NCI-H2196 (cell line): Measurements from ENCODE around the gene MRTO4.
"Not testable (repeated sequence)": the region's sequence is repeated elsewhere in the genome, so short reads cannot be mapped to it uniquely, and the experiment has no call there.

ENCODE experiments used
- DNase-seq: peaks from one replicate; lab custom pipeline; 2025; ENCODE audit not compliant: unreplicated experiment; lab: John Stamatoyannopoulos, UW

MRTO4 gene

DNA sequence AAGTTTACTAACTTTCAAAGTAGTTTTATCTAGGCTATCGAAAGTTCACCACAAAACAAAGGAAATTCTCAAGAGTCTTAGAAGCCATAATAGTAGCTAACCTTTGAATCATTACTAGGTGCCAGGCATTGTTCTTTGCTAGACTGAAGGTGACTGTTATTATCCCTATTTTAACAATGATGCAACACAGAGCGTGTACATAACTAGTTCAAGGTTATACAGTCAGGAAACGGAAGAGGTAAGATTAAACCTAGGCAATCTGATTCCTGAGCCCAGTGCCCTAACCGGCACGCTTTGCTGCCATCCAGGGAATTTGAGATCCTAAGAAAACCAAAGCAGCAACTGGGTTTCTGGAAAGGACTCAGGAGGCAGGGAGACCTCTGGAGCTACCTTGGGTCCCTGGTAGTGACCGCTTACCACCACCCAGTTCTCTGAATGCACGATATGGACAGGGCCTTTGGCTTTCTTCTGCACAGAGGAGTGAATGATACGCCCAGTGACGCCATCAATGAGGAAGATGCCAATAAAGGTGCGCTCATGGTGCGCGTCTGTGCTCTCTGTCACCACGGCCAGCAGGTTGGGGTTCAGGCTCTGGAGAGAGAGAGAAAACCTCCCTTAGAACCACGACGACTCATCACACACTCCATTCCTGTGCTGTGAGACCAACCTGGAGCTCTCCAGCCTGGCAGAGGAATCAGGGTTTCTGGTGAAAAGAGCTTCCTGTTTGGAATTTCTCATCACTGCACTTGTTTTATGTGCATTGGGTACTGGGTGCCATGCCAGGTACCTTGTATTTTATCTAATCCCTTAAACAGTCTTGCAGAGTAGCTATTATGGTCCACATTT, 28.4 kb upstream of the MRTO4 start:
- no peak for DNase-seq

DNA sequence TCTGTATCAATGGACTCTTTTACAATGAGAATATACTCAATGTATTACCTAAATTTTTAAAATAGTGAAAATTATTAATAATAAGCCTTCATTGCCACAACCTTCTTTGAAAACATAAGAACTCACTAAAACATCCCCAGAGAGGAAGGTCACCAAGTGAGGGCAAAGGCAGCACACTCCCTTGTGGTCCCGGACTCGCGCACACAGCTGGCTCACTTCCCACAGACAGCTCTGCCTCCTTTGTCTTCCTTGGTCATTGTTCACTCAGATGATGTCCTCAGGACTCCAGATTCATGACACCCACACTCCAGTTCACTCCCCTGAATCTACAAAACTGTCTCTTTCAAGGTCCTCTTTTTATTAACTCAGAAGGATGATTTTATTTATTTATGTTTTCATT, 22.4 kb upstream of the MRTO4 start:
- DNase-seq = no peak

DNA sequence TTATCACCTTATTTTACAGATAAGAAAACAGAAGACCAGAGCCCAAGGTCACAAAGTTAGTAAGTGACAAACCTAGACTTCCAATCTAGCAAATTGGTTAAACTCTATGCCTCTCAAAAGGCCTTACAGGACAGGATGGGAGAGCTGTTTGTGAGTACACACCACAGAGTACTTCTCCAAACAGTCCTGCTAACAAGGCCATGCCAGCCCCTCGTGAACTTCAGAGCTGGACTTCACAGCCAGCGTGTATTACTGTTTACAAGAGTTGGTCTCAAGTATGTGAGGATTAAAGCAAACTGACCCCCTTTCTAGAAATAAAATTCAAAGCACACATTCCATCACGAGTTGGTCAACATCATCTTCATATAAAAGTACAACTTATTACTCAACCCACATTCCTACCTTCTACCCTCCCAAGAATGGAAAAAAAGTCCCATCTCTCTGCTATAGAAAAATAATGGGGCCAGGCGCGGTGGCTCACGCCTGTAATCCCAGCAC, 21.7 kb upstream of the MRTO4 start:
- DNase-seq = no peak

DNA sequence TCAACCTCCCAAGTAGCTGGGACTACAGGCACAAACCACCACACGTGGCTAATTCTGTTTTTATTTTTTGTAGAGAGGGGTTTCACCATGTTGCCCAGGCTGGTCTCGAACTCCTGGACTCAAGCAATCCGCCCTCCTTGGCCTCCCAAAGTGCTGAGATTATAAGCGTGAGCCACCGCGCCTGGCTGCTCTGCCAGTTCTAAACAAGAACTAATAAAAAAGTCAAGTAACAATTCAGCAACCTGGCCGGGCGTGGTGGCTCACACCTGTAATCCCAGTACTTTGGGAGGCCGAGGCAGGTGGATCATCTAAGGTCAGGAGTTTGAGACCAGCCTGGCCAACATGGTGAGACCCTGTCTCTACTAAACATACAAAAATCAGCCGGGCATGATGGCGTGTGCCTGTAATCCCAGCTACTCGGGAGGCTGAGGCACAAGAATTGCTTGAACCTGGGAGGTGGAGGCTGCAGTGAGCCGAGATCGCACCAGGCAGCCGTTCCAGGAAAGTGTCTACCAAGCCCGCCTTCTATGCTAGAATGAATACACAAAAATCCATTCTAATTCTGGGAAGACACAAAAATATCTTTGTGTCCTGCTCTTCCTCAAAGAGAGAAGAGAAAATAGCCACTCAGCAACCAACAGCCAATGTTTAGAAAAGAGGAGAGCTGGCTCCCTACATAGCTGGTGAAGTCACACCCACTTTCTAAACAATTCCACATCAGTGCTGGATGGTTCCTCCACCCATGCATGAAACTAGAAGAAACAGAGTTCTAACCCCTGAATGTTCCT, 19.7 kb upstream of the MRTO4 start:
- peak; percentile 74 for DNase-seq

DNA sequence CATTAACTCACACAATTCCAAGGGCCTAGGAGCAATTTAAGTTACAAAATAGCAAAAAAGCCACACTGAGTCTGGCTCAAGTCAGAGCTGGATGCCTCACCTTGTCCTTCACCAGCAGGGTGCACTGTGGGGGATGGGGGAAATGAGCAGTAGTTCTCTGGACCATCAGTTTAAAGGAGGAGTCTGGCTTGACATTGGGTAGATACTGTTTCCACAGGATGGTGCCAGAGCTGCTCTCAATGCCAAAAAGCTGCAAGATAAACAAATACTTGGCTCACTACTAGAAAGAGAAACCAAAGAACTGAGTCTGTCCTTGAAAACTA, 19.1 kb upstream of the MRTO4 start:
- DNase-seq = peak; percentile 86

DNA sequence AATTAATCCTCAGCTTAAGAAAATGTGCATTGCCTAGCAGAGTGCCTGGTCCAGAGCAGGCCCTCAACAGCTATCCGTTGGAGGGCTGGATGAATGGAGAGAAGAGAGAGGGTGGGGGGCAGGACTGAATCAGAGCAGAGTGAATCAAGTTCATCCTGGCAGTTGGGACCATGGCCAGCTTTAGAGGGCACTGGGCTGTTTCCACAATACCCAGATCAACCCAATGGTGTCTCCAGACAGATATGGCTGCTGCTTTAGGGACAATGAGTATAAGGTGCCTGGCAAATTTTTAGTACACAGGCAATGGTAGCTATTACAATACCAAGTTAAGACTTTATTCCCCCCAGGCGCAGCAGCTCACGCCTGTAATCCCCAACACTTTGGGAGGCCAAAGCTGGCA, 17.4 kb upstream of the MRTO4 start:
- no peak for DNase-seq

DNA sequence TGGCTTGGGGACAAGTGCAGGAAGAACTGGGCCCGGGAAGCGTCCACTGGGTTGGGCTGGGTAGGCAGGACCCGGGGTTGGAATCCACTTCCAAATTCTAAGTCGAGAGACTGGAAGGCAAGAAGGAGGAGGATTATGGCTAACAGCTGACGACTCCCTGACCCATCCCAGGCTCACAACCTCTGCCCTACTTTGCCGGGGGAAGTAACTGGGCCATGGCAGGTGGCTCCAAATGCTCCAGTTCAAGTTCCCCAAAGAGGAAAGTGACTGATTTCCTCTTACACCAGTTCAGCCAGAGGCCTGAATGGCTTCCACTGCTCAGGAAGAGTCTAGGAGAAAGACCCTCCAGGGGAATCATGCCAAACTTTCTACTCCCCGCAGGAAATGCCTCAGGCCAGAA, 11.7 kb upstream of the MRTO4 start:
- no peak for DNase-seq

DNA sequence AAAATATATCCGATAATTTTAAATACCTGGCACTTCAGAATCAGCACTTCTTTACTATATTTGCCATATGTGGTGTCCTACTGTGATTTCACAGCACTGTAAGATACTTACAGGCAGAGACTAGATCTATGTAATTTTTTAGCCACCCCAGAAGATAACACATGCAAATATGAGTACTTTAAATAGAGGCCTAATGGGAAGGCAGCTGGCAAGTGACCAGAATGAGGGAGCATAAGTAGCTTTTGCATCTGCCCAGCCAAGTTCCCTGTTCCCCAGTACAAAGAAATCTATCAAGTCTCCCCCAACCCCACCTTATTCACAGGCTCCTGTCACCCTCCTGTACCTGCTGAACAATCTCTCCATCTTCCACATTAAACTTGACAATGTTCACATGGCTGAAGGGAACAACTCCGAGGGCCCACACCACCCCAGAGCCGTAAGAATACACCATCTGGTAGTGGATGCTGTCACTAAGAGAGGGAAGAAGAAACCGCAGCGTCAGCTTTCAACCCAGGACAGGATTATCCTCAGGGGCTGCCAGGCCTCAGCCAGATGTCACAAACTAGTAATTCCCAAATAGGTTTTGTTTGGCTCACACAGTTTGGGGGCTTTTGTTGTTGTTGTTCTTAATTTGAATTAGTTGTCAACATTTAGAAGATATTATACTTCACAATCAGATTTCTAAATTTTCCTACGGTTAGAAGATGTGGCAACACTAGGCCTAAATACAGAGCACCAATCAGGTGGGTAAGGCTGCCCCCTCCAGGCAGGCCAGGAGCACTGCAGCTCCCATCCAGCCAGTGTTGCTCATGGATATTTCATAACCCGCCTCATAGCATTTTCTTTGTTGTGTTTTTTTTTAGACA, 10.7 kb upstream of the MRTO4 start:
- DNase-seq = peak; percentile 77

DNA sequence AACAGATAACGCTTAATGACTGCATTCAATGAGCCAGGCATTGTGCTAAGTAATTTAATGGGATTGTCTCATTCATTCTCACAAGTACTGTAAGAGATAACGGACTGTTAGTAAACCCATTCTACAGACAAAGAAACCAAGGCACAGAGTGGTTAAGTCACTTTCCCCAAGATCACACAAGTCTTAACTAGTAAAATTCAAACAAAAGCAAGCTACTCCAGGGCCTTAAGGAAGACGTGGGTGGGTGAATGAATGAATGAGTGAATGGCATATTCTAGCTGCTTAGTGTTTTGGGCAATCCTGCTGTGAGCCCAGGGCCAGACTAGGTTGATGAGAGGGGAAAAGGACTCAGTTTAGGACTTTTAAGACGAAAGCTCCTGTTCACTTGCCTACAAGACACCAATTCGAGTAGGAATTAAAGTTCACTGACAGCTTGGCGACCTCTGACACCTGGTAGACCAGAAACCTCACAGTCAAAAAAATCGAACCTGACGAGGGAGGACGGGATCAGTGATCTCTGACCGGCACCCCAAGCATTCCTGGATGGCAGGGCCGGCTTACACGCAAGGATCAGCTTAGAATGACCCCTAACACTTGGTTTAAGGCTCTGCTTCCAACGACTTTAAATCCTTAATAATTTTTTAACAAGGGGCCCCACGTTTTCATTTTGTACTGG, 838 bp upstream of the MRTO4 start:
- no peak for DNase-seq

DNA sequence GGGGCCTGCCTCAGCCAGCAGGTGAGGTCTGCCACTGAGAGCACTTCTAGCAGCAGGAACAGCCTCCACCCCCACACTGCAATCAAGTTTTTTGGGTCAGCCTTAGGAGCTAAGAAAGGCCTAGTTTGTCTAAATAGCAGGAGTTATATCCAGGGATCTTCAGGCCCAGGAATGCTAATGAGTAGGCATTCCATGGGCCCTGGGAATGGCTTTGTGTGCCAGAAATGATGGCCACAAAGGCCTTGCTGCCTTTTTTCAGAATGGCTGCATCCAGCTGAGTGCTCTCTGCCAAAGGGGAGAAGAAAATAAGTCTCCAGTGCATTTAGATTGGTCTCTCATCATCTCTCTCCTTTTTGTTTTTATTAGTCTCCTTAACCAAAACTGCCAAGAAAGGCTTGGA, 2.8 kb downstream of the MRTO4 start:
- no peak for DNase-seq

DNA sequence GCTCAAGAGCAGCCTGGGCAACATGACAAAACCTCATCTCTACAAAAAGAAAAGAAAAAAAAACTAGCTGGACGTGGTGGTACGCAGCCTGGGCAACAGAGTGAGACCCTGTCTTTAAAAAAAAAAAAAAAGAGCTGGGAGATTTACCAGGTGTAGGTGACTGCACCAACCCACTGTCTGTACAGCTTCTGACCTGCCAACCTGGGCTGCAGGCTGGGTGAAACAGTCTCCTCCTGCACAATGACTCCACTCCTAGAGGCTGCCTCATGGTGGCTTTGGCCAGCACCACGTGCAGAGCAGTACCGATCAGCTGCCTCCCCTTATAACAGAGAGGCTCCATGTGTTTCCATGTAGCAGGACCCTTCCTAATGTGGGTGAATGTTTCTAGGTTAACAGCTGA, 3.7 kb downstream of the MRTO4 start:
- no peak for DNase-seq

DNA sequence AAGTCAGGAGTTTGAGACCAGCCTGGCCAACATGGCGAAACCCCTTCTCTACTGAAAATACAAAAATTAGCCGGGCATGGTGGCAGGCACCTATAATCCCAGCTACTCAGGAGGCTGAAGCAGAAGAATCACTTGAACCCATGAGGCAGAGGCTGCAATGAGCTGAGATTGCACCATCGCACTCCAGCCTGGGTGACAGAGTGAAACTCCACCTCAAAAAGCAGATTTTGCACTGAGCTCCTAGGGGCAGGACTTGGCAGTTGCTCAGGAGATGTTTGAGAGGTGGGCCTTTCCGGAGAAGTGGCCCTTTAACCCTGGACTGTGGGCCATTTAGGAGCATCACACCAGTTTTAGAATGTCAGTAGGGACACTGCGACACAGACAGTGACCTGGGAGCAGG, 4.7 kb downstream of the MRTO4 start:
- DNase-seq = not testable (repeated sequence)

DNA sequence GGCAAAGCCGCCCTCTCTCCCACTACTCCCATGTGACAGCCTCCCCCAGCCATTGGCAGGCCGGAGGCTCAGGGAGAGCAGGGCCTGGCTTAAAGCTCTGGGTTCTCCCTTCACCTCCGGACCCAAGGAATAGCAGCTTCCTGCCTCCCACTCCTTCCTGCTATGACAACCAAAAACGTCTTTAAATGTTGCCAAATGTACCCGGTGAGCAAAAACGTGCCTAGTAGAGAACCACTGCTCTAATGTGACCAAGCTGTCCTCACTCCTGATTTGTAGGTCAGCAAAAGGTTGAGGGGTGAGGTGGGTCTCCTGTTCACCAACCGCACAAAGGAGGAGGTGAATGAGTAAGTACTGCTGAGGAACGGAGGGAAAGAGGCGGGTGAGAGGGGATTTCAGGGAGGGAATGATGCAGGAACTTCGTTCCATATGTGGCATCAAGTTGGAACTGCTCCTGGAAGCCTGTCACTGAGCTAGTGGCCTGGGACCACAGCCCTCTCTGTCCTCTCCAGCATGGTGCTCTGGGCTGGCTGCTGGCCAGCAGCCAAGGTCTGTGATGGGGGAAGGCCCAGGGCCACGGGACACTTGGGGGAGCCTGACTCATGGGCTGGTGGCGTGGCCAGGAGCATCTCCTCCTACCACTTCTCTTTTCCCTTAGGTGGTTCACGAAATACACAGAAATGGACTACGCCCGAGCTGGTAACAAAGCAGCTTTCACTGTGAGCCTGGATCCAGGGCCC, 5.7 kb downstream of the MRTO4 start:
- DNase-seq = no peak

DNA sequence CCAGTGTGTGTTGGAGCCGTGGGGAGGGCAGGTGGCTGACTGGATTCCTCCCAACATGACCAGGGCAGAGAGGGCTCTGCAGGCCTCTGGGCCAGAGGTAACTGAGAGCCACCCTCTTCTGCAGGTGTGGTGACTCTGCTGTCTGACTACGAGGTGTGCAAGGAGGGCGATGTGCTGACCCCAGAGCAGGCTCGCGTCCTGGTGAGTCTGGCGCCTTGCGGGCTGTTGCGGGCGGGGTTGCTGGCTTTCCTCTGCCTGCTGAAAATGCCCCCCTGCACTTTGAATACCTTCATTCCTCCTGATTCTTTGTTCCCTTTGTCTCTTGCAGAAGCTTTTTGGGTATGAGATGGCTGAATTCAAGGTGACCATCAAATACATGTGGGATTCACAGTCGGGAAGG, 6.7 kb downstream of the MRTO4 start:
- DNase-seq = no peak

DNA sequence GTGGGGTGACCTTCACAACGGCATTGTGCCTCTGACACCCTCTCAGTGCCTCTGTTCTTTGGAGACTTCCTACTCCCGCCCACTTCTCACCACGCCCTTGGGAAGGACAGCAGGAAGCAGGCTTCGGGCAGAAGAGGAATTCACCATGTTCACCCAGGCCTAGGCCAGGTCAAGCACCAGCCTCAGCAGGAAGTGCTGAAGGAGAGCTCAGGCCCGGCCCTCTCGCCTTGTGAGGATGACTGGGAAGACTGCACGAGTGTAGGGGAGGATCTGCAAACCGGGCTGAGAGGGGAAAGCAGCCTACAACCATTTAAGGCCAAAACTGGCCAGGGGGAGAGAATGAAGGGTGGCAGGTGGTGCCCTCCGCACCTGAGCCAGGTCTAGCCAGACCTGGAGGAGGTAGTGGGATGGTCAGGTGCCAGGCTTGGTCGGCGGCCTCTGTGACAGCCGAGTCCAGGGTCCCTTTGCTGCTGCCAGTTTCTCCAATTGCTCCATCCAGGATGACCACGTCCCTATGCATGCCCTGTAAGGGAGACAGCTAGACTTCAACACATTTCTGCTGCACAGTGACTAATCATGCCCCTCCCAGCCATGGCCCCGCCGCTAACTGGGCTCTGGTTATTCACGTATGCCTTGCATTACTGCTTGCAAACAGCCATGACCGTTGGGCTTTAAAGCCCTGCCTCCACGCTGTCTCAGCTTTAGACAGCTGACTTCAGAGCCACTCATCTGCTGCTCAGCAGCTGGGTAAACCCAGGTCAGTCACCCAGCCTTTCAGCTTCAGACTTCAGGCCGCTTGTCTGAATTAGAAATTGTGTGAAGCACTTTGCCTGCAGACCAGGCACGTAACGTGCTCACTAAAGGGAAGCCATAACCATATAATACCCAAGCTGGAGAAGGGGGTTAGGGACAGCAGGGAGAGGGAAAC, 8.9 kb downstream of the MRTO4 start:
- DNase-seq = peak; percentile 86

DNA sequence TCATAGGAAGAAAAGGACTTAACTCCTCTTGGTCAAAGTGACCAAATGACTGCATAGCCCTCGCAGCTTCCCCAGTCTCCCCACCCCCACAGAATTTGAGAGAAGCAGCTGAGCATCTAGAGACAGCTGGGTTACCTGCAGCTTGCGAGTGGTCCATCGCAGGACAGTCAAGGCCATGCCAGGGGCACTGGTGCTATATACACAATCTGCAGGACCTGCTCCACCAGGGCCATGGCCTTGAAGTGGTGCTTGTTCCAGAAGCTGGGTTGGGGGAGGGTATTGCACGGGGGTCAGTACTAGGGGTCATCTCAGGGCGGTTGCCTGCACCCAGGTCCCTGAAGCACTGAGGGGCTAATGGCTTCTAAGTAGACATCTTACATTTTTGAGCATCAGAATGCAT, 10.4 kb downstream of the MRTO4 start:
- no peak for DNase-seq

DNA sequence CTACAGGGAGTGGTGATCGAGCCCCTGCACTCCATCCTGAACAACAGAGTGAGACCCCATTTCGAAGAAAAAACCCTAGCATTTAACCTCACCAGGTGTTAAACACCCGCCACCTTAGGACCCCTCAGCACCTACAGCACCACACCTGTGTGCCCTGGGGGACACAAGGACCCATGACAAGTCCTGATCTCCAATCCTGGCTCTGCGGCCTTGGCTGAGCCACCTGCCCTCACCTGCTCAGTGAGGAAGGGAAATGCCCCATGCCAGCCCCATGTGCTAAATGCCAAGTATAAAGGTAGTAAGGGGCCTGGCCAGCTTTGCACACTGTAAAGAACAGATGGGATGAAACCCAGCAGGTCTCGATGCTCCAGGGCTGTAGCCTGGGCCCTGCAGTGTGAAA, 11.1 kb downstream of the MRTO4 start:
- DNase-seq = no peak

DNA sequence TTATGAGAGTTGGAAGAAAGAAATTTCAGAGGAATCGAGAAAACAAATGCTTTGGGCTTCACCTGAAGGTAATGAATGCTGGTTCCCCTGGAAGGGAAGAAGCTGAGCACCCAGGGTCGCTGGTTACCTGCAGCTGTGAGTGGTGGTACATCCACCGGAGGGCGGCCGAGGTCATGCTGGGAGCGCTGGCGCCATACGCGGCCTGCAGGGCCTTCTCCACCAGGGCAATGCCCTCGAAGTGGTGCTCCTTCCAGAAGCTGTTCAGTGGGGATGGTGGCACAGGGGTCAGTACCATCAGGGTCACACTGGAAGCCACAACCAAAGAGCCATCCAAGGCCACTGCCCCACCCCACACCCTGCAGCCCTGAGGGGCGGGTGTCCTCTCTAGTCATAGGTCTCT, 16.8 kb downstream of the MRTO4 start:
- no peak for DNase-seq
